22Rv1 (cell line): ENCODE results near the gene YES1.
A peak's percentile ranks its signal among the peaks of the same experiment; 100 is the strongest.
"Not testable (repeated sequence)": the region's sequence is repeated elsewhere in the genome, so short reads cannot be mapped to it uniquely, and the experiment has no call there.

Source experiments
- H3K27ac ChIP-seq: fragments of 450-650 bp; 2 replicates; pipeline ENCODE4 v1.5.1; 2017
- CTCF ChIP-seq: fragments of 450-650 bp; IDR thresholded peaks from 2 replicates; pipeline ENCODE4 v1.5.1; 2017; ENCODE audit warnings: mild to moderate bottlenecking
- ZFX ChIP-seq: fragments of 450-650 bp; IDR thresholded peaks from 2 replicates; pipeline ENCODE4 v1.6.1; 2017; ENCODE audit warnings: antibody characterized with exemption, borderline replicate concordance

Gene YES1

GRCh38 chr18:777021-777420 is 35.0 kb downstream of the YES1 start:
- TF ChIP-seq CTCF (no peak), ZFX (no peak)
- no peak overlapping the region for H3K27ac ChIP-seq

GRCh38 chr18:776044-776443 is 36.0 kb downstream of the YES1 start:
- H3K27ac ChIP-seq, result not testable (repeated sequence)

- H3K27ac ChIP-seq, result no peak overlapping the region
- TF ChIP-seq CTCF (no peak), ZFX (no peak)
Measured at GRCh38 chr18:774811-775210, 37.2 kb downstream of the YES1 start.

GRCh38 chr18:773980-774624 is 37.9 kb downstream of the YES1 start:
- no peak overlapping the region for H3K27ac ChIP-seq
- TF ChIP-seq CTCF (no peak), ZFX (no peak)

- H3K27ac ChIP-seq, result peak overlapping the region; percentile 40
- no peak for TF ChIP-seq ZFX
- TF ChIP-seq CTCF, result no peak
Measured at GRCh38 chr18:770583-770961, 41.5 kb downstream of the YES1 start.

GRCh38 chr18:767961-768360 is 44.1 kb downstream of the YES1 start:
- TF ChIP-seq CTCF, result no peak
- no peak for TF ChIP-seq ZFX
- no peak overlapping the region for H3K27ac ChIP-seq

GRCh38 chr18:767084-767882 is 44.8 kb downstream of the YES1 start:
- no peak overlapping the region for H3K27ac ChIP-seq
- no peak for TF ChIP-seq CTCF
- TF ChIP-seq ZFX, result no peak

GRCh38 chr18:766550-766860 is 45.5 kb downstream of the YES1 start:
- no peak for TF ChIP-seq CTCF
- H3K27ac ChIP-seq, result no peak overlapping the region
